Right lobe of liver (tissue), 6 donors: ENCODE data around the gene GPR180. TPM values are rescaled to one million over a fixed set of nuclear protein-coding genes. Genes with fewer than 3 reads are reported as not detected.

Experiments
- ATAC-seq, 4 donors: fragments of 200-7000 bp; cut with Tn5 transposase; one replicate each; pipeline ENCODE4 v1.9.1; 2020; ENCODE audit warnings: mild to moderate bottlenecking in 4 of 4, moderate library complexity in 4 of 4
- DNase-seq, 3 donors: peaks; one replicate each; pipeline ENCODE4 v3.0.0-alpha.2; 2020
- H3K27ac ChIP-seq, 3 donors: fragments of 200-600 bp; one replicate each; pipeline ENCODE4 v1.8.0; 2022
- H3K27me3 ChIP-seq, 2 donors: fragments of 200-600 bp; one replicate each; pipeline ENCODE4 v1.8.0; 2022
- H3K36me3 ChIP-seq, 4 donors: fragments of 200-600 bp; sonication (generic) in 1 of 4; one replicate each; pipeline versions ENCODE4 v1.5.1 to v1.8.0; 2017 to 2022; ENCODE audit warnings: control low read depth in 1 of 4
- H3K4me1 ChIP-seq, 4 donors: fragments of 200-600 bp; sonication (generic) in 1 of 4; one replicate each; pipeline versions ENCODE4 v1.5.1 to v1.8.0; 2017 to 2022; ENCODE audit warnings: control low read depth in 1 of 4
- H3K4me3 ChIP-seq, 3 donors: fragments of 200-600 bp; one replicate each; pipeline ENCODE4 v1.8.0; 2022
- H3K9me3 ChIP-seq, 4 donors: fragments of 200-600 bp; sonication (generic) in 1 of 4; one replicate each; pipeline versions ENCODE4 v1.5.1 to v1.8.0; 2017 to 2022; ENCODE audit warnings: control low read depth in 1 of 4
- CTCF ChIP-seq, 4 donors: fragments of 200-600 bp in 3 of 4; fragments of 450-650 bp in 1 of 4; IDR thresholded peaks; one replicate each; pipeline versions ENCODE4 v1.5.1 to v1.8.0; 2016 to 2022; ENCODE audit warnings: antibody characterized with exemption in 4 of 4, mild to moderate bottlenecking in 2 of 4
- POLR2A ChIP-seq: fragments of 450-650 bp; IDR thresholded peaks from one replicate; pipeline ENCODE4 v1.6.1; 2017; ENCODE audit warnings: antibody characterized with exemption, mild to moderate bottlenecking
- WGBS: methylation state at CpG from one replicate; pipeline ENCODE4 v1.1.6; 2018; ENCODE audit warnings: low coverage, low lambda C conversion rate; ENCODE audit not compliant: insufficient coverage; ENCODE audit errors: missing lambda C conversion rate; 5-methylcytosine and 5-hydroxymethylcytosine counted together
- intact Hi-C, 2 donors: fragments of 100-400 bp; cut with DNase I; formaldehyde crosslinking; loops; one replicate each; pipeline versions ENCODE4 v1.11.2 to v1.14.1; 2022
- total RNA-seq, 6 experiments: library from RNA; depleted of rRNA in 2 of 6; stranded (reverse); fragments of >200 nt in 2 of 6; fragmentation: NEBNext Ultra II Directional in 3 of 6; extraction: Animal tissue kit (Norgen Biotek cat#: 25700) in 3 of 6; gene quantifications; one replicate each; pipeline versions ENCODE4 v1.1.0 to v1.2.4, GENCODE V29; 2016 to 2023
- donor health status: DM: no; HTN: yes; CAD: no.
- donor health status: DM: no; HTN: no; CAD: no.
- donor health status: DM: no; HTN: no; CAD: no.
- donor health status: DM: no; HTN: yes; CAD: no.
- donor health status: DM: no; HTN: yes; CAD: no.

Gene GPR180
- total RNA-seq, 6 experiments from 2014 or later, result 4.1 to 7.9 (median 5.0) TPM

DNA sequence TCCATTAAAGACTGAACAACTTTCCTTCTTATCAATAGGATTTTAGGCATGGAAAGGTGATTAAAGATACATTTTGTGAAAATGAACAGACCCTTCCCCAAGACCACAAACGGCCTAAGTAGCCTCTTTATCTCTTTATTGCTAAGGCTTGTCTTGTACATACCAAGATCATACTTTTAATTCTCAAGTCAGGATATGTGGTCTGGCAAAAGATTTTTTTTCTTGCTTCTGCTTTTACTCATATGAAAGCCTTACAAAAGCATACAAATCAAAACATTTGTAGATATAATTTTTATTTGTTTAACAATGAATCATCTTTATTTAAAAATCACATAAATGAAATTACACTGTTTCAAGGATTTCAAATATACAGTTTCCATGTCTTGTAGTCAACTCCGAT, 41.5 kb upstream of the GPR180 start:
- TF ChIP-seq POLR2A (no peak), CTCF (IDR thresholded peaks at IDR 0.05) (no peak)
- DNase-seq (no peak), ATAC-seq (no peak)
- intact Hi-C loops, result no loop called here
- WGBS, result 58% methylated on average over 2 of the region's 2 CpGs
- H3K36me3 ChIP-seq, result no peaks in the 10 kb centered on the region
- H3K27ac ChIP-seq, result no peak overlapping the region
- no peaks in the 10 kb centered on the region for H3K27me3 ChIP-seq
- H3K9me3 ChIP-seq, result no peaks in the 10 kb centered on the region
- no peaks in the 10 kb centered on the region for H3K4me1 ChIP-seq
- no peak overlapping the region for H3K4me3 ChIP-seq

GRCh38 chr13:94561126-94561525, 40.5 kb upstream of the GPR180 start:
- Histone ChIP-seq H3K27me3 (no peaks in the 10 kb centered on the region), H3K27ac (no peak overlapping the region), H3K4me3 (no peak overlapping the region), H3K36me3 (no peaks in the 10 kb centered on the region), H3K4me1 (no peaks in the 10 kb centered on the region), H3K9me3 (no peaks in the 10 kb centered on the region)
- DNase-seq (no peak), ATAC-seq (no peak)
- 92% methylated on average over 3 of the region's 3 CpGs for WGBS
- intact Hi-C loops, result no loop called here
- TF ChIP-seq CTCF (IDR thresholded peaks at IDR 0.05) (no peak), POLR2A (no peak)

GRCh38 chr13:94567581-94567980, 34.1 kb upstream of the GPR180 start:
- Histone ChIP-seq H3K4me1 (no peaks in the 10 kb centered on the region), H3K27me3 (no peaks in the 10 kb centered on the region), H3K36me3 (peaks cover 0 to 25% (median 11%) of the 10 kb centered on the region in 4 donors), H3K9me3 (no peaks in the 10 kb centered on the region), H3K4me3 (no peak overlapping the region), H3K27ac (no peak overlapping the region)
- no peak for DNase-seq
- WGBS, result 90% methylated on average over 3 of the region's 3 CpGs
- intact Hi-C loops, result no loop called here
- no peak for ATAC-seq
- no peak for TF ChIP-seq POLR2A
- TF ChIP-seq CTCF (IDR thresholded peaks at IDR 0.05), result no peak

GRCh38 chr13:94568443-94568842, 33.2 kb upstream of the GPR180 start:
- Histone ChIP-seq H3K36me3 (peaks cover 0 to 34% (median 18%) of the 10 kb centered on the region in 4 donors), H3K4me1 (no peaks in the 10 kb centered on the region), H3K27me3 (no peaks in the 10 kb centered on the region), H3K27ac (no peak overlapping the region), H3K4me3 (no peak overlapping the region), H3K9me3 (no peaks in the 10 kb centered on the region)
- 100% methylated on average over 1 of the region's 1 CpG for WGBS
- no peak for DNase-seq
- TF ChIP-seq CTCF (IDR thresholded peaks at IDR 0.05) (no peak), POLR2A (no peak)
- intact Hi-C loops, result no loop called here
- no peak for ATAC-seq

DNA sequence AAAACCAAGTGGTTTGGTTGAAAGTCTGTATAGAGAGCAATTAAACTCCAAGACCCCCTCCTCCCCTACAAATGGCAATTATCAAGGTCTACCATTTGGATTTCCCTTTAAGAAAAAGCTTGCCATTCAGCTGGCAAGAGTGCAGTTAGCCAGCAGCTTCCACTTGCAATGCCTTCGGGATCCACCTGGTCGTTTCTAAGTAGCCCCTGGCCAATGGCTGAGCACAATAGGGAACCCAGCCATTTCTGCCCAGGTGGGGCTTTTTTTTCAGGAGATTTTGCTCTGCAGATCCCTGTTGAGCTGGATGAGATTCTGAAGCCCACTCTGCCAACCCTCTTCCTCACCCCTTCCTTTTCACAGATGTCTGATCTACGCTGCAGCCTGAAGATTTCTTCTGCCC, 32.0 kb upstream of the GPR180 start:
- Histone ChIP-seq H3K4me1 (no peaks in the 10 kb centered on the region), H3K36me3 (peaks cover 0 to 45% (median 20%) of the 10 kb centered on the region in 4 donors), H3K27me3 (no peaks in the 10 kb centered on the region), H3K4me3 (no peak overlapping the region), H3K27ac (no peak overlapping the region), H3K9me3 (no peaks in the 10 kb centered on the region)
- ATAC-seq (no peak), DNase-seq (no peak)
- 100% methylated on average over 1 of the region's 3 CpGs for WGBS
- intact Hi-C loops, result no loop called here
- TF ChIP-seq POLR2A, result no peak
- no peak for TF ChIP-seq CTCF (IDR thresholded peaks at IDR 0.05)
